Measurements from ENCODE around the gene SLC9A9. TPM values are rescaled to one million over a fixed set of nuclear protein-coding genes. Genes with fewer than 3 reads are reported as not detected.
A peak's percentile ranks its signal among the peaks of the same experiment; 100 is the strongest.

SLC9A9 gene
- polyA plus RNA-seq, 10 donors: 10.5 to 14.8 (median 12.2) TPM

- DNase-seq: no peak
Measured at GRCh38 chr3:143600756-143601718, 247.2 kb downstream of the SLC9A9 start.

- peak in 2 of 3 donors; percentile 47 to 71 for DNase-seq
Measured at GRCh38 chr3:143597774-143598652, 250.3 kb downstream of the SLC9A9 start.

GRCh38 chr3:143596957-143597642 lies 251.2 kb downstream of the SLC9A9 start:
- no peak for DNase-seq

GRCh38 chr3:143595456-143596077 lies 252.7 kb downstream of the SLC9A9 start:
- no peak for DNase-seq

- DNase-seq: peak in 1 of 3 donors; percentile 34
Measured at GRCh38 chr3:143594206-143594605, 254.1 kb downstream of the SLC9A9 start.

GRCh38 chr3:143590660-143591059 lies 257.6 kb downstream of the SLC9A9 start:
- no peak for DNase-seq

- DNase-seq: no peak
Measured at GRCh38 chr3:143586576-143586975, 261.7 kb downstream of the SLC9A9 start.

- DNase-seq: no peak
Measured at GRCh38 chr3:143585720-143586456, 262.4 kb downstream of the SLC9A9 start.

- peak in 1 of 3 donors; percentile 48 for DNase-seq
Measured at GRCh38 chr3:143584474-143584873, 263.8 kb downstream of the SLC9A9 start.

GRCh38 chr3:143581972-143582722 lies 266.1 kb downstream of the SLC9A9 start:
- DNase-seq: no peak

- DNase-seq: no peak
Measured at GRCh38 chr3:143578810-143579435, 269.3 kb downstream of the SLC9A9 start.

- no peak for DNase-seq
Measured at GRCh38 chr3:143576568-143577270, 271.5 kb downstream of the SLC9A9 start.

- DNase-seq: no peak
Measured at GRCh38 chr3:143574933-143575332, 273.3 kb downstream of the SLC9A9 start.

- DNase-seq: no peak
Measured at GRCh38 chr3:143573610-143574303, 274.5 kb downstream of the SLC9A9 start.

GRCh38 chr3:143571548-143571947 lies 276.7 kb downstream of the SLC9A9 start:
- no peak for DNase-seq

GRCh38 chr3:143567823-143568222 lies 280.4 kb downstream of the SLC9A9 start:
- no peak for DNase-seq

- no peak for DNase-seq
Measured at GRCh38 chr3:143565951-143566350, 282.3 kb downstream of the SLC9A9 start.

- DNase-seq: no peak
Measured at GRCh38 chr3:143563786-143564185, 284.5 kb downstream of the SLC9A9 start.

All from muscle of back (tissue), 11 donors.